ENCODE data around the gene PRG3. TPM values are rescaled to one million over a fixed set of nuclear protein-coding genes. Genes with fewer than 3 reads are reported as not detected.

PRG3 gene
- total RNA-seq, 1 experiment from 2014 or later, result not detected

DNA sequence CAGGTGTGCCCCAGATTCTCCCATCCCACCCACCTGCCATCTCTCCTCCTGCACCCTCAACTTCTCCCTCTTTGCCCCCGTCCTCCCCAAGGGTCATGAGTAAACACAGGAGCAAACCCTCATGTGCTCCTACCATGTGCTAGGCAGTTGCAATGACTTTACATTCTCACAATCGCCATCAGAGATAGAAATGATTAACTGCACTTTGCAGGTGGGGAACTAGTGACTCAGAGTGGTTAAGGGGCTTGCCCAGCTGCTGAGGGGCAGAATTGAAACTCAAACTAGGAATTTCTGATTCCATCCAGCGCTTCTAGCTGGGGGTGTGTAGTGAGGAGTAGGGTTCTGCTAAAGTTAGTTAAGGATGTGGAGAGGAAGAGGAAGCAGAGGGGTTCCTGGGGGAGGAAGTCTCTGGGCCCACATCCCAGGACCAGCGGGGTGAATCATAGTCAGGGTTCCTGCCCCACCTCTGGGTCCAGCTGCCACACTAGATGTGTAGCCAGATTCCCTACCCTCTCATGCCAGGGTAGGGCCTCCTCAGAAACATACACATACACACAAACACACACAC is 25.5 kb upstream of the PRG3 start:
- Histone ChIP-seq H3T11ph (ENCODE audit: low read length) (no peak overlapping the region), H3K14ac (ENCODE audit: insufficient read depth, low read length) (no peak overlapping the region), H3K4me1 (ENCODE audit: insufficient read depth, low read length) (no peaks in the 10 kb centered on the region), H4K91ac (ENCODE audit: insufficient read length, low read depth, low read length) (no peak overlapping the region), H2BK12ac (ENCODE audit: insufficient read length, low read depth, low read length) (no peak overlapping the region), H3K4ac (ENCODE audit: low read depth, low read length) (no peak overlapping the region), H3K9me3 (ENCODE audit: control insufficient read depth, low read depth, low read length) (no peaks in the 10 kb centered on the region), H2AFZ (ENCODE audit: low read length) (no peak overlapping the region), H2AK5ac (ENCODE audit: insufficient read length, low read length) (no peak overlapping the region), H2BK20ac (ENCODE audit: low read depth, low read length, poor library complexity, severe bottlenecking) (no peak overlapping the region), H2BK120ac (ENCODE audit: low read depth, low read length, poor library complexity, severe bottlenecking) (no peak overlapping the region), H3K23me2 (ENCODE audit: insufficient read length, low read depth, low read length, poor library complexity, severe bottlenecking) (no peaks in the 10 kb centered on the region), H3K27me3 (ENCODE audit: insufficient read depth, low read length) (no peaks in the 10 kb centered on the region), H3K79me2 (ENCODE audit: insufficient read depth, low read length) (no peaks in the 10 kb centered on the region), H3K23ac (ENCODE audit: insufficient read length, low read depth, low read length) (no peak overlapping the region), H2BK15ac (ENCODE audit: low read depth, low read length) (no peak overlapping the region), H3K27ac (ENCODE audit: insufficient read length, low read depth, low read length) (no peak overlapping the region), H3K4me2 (ENCODE audit: insufficient read depth, insufficient read length, low read length) (no peak overlapping the region), H4K5ac (ENCODE audit: insufficient read length, low read depth, low read length) (no peak overlapping the region), H3K79me1 (ENCODE audit: insufficient read depth, low read depth, low read length, poor library complexity, severe bottlenecking) (no peaks in the 10 kb centered on the region), H3K18ac (ENCODE audit: insufficient read length, low read depth, low read length) (no peak overlapping the region), H3K56ac (ENCODE audit: insufficient read length, low read depth, low read length) (no peak overlapping the region), H4K8ac (replicated peaks; ENCODE audit: insufficient read length, low read depth, low read length) (no peak overlapping the region), H4K20me1 (ENCODE audit: control insufficient read depth, insufficient read depth, insufficient read length) (no peaks in the 10 kb centered on the region), H2BK5ac (ENCODE audit: insufficient read length, low read length) (no peak overlapping the region), H3K9ac (ENCODE audit: extremely low read depth, insufficient read length, low read length) (no peak overlapping the region)
- Mint-ChIP-seq H3K27ac (peak overlapping the region in 1 of 3 experiments; percentile 25; a peak in 1 of 7 replicates), H3K4me1 (0 out of 4 replicates have a peak, but pooled peaks cover 0 to 3% of the 10 kb centered on the region in 2 experiments), H3K36me3 (ENCODE audit: insufficient read depth in 1 of 3, low read depth in 3 of 3) (peaks cover 8 to 32% (median 20%) of the 10 kb centered on the region in 3 experiments; a peak in 6 of 7 replicates), H3K9me3 (no peaks in the 10 kb centered on the region; a peak in 1 of 5 replicates), H3K4me3 (no peak overlapping the region), H3K27me3 (ENCODE audit: low read depth) (peaks cover 3% of the 10 kb centered on the region; the same call in 1 of the 2 replicates)
- no peak for DNase-seq
- TF ChIP-seq, protein P1, sequence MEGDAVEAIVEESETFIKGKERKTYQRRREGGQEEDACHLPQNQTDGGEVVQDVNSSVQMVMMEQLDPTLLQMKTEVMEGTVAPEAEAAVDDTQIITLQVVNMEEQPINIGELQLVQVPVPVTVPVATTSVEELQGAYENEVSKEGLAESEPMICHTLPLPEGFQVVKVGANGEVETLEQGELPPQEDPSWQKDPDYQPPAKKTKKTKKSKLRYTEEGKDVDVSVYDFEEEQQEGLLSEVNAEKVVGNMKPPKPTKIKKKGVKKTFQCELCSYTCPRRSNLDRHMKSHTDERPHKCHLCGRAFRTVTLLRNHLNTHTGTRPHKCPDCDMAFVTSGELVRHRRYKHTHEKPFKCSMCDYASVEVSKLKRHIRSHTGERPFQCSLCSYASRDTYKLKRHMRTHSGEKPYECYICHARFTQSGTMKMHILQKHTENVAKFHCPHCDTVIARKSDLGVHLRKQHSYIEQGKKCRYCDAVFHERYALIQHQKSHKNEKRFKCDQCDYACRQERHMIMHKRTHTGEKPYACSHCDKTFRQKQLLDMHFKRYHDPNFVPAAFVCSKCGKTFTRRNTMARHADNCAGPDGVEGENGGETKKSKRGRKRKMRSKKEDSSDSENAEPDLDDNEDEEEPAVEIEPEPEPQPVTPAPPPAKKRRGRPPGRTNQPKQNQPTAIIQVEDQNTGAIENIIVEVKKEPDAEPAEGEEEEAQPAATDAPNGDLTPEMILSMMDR (conservative IDR thresholded peaks at IDR 0.05), result no peak
- no CpG with 5 or more reads among the region's 4 CpGs for WGBS (ENCODE audit: extremely low coverage, insufficient read length, low lambda C conversion rate)

Measured in H9 (cell line).